RWPE1 (cell line): ENCODE data around the gene ZNF326.
A peak's percentile ranks its signal among the peaks of the same experiment; 100 is the strongest.
"Not testable (repeated sequence)": the region's sequence is repeated elsewhere in the genome, so short reads cannot be mapped to it uniquely, and the experiment has no call there.

ENCODE experiments used
- CTCF ChIA-PET: fragments of 350-600 bp; sonication (Branson Sonifier 250); formaldehyde crosslinking; extraction: SDS; loops from one replicate; lab custom pipeline; 2021; lab: Yijun Ruan, JAX
- POLR2A ChIA-PET: fragments of 400-600 bp; formaldehyde crosslinking; extraction: SDS; loops from one replicate; lab custom pipeline; 2020; ENCODE audit warnings: antibody characterized with exemption; ENCODE audit not compliant: low non-redundant PET; lab: Yijun Ruan, JAX
- DNase-seq: peaks from one replicate; pipeline ENCODE4 v3.0.0; 2012; ENCODE audit warnings: low spot score
- H3K27ac ChIP-seq: fragments of 450-650 bp; 2 replicates; pipeline ENCODE4 v1.5.1; 2017
- TF ChIP-seq, protein P1 (sequence below): fragments of 450-650 bp; conservative IDR thresholded peaks from 2 replicates; pipeline ENCODE4 v1.5.1; 2017; ENCODE audit warnings: low read depth, mild to moderate bottlenecking

ZNF326 gene

DNA sequence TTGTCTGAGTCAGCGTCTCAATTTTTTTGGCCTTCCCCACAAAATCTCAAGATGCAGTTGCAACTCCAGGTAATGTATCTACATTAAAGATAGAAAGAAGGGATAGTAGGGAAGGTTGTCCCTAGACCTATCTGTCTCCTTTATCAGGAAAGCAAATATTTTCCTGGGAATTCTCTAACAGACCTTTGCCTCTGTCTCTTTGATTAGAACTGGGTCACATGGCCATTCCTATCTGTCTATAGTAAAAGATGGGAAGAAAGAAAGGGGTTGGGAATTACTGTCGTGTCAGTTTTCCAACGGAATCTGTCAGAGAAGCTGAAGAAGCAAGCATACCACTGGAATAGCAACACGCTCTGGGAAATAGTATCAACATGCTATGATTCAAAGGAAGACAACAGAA, 48.7 kb downstream of the ZNF326 start:
- POLR2A ChIA-PET: no interaction called here
- CTCF ChIA-PET: no interaction called here
- TF ChIP-seq, protein P1, sequence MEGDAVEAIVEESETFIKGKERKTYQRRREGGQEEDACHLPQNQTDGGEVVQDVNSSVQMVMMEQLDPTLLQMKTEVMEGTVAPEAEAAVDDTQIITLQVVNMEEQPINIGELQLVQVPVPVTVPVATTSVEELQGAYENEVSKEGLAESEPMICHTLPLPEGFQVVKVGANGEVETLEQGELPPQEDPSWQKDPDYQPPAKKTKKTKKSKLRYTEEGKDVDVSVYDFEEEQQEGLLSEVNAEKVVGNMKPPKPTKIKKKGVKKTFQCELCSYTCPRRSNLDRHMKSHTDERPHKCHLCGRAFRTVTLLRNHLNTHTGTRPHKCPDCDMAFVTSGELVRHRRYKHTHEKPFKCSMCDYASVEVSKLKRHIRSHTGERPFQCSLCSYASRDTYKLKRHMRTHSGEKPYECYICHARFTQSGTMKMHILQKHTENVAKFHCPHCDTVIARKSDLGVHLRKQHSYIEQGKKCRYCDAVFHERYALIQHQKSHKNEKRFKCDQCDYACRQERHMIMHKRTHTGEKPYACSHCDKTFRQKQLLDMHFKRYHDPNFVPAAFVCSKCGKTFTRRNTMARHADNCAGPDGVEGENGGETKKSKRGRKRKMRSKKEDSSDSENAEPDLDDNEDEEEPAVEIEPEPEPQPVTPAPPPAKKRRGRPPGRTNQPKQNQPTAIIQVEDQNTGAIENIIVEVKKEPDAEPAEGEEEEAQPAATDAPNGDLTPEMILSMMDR: no peak
- H3K27ac ChIP-seq: no peak overlapping the region
- no peak for DNase-seq

DNA sequence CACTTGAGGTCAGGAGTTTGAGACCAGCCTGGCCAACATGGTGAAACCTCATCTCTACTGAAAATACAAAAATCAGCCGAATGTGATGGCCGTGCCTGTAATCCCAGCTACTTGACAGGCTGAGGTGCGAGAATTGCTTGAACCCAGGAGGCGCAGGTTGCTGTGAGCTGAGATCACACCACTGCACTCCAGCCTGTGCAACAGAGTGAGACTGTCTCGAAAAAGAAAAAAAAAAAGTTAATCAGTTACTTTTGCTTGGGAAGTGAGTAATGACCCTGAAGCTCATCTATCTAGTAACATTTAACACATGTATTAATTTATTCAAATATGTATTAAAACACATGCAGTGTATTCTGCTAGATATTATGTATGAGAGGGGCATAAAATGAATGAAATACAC, 49.4 kb downstream of the ZNF326 start:
- TF ChIP-seq, protein P1: no peak
- POLR2A ChIA-PET: no interaction called here
- CTCF ChIA-PET: no interaction called here
- H3K27ac ChIP-seq: no peak overlapping the region
- no peak for DNase-seq

DNA sequence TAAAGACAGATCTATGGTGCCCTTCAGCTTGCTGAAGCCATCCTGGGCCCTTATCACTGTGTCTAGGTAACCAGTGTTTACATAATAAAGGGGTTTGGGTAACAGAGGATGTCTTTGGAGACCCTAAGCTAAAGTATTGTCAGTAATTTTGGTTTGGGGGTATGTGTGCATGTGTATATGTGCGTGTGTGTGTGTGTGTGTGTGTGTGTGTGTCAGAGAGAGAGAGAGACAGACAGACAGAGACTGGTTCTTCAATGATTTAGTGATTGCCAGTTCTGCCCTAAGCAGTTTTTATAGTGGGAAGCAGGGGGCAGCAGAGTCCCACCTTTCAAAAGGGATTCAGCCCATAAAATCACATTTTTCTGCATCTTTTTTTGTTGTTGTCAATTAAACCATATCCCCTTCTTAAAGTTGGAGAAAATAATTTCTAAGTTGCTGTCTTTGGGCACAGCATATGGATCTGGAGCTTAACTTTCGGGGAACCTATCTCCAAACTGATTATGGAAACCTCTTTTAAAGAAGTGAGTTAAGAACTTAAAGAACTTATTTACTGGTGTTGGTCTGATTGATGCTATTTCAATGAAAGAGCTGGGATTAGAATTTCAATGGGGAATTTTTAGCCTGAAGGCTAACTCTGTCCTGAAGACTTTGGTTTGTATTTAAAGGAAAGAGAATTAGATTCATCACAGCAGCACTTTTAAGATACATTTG, 51.1 kb downstream of the ZNF326 start:
- ChIA-PET CTCF (interaction anchor here (0.6 to 1.2 kb wide), 10 partner anchors 11 to 1424 kb away, joined by 3 to 5 read pairs (median 3); no protein-coding TSS in a partner anchor), POLR2A (no interaction called here)

DNA sequence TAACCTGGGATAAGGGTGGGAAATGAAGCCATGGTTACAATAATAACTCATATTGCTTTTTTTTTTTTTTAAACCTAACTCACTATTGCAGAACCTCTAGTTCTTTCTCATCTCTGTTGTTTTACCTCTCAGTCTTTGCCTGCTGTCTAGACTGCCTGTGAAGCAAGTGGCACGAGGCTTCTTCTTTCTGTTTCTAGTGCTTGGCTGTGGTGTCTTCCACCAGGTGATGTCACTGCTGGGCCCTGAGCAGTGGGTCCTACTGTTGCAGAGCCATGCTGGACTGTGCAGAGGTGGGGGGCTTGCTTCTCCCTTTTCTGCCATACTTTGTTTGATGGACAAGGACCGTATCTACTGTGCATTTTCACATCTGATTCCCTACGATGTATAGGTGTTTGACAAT, 51.7 kb downstream of the ZNF326 start:
- POLR2A ChIA-PET: no interaction called here

More for the DNA sequence above, 51.1 kb downstream of the ZNF326 start:
- peak; percentile 31 for DNase-seq
- H3K27ac ChIP-seq: no peak overlapping the region
- TF ChIP-seq, protein P1: peak; percentile 52

DNA sequence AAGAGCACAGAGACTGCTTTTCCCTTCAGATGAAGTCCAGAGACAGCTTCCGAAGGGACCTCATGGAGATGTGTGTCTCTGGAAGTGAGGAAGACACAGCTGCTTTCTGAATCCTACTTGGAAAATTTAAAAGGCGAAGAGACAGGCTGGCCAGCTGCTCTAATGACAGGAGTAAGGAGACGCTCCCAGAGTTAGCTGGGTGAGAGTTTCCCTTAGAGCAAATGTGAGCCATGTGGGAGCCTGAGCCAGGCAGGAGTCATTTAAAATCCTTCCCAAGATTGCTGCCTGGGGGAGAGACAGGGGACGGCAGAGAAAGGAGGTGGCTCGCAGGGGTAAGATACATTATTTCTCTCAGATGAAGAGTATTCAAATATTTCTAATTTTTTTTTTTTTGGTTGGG, 53.1 kb downstream of the ZNF326 start:
- POLR2A ChIA-PET: no interaction called here

More for the DNA sequence above, 51.7 kb downstream of the ZNF326 start:
- CTCF ChIA-PET: interaction anchor here (0.7 to 1.2 kb wide), 5 partner anchors 25 to 1301 kb away, joined by 3 read pairs; no protein-coding TSS in a partner anchor
- no peak overlapping the region for H3K27ac ChIP-seq
- no peak for DNase-seq
- TF ChIP-seq, protein P1: no peak

DNA sequence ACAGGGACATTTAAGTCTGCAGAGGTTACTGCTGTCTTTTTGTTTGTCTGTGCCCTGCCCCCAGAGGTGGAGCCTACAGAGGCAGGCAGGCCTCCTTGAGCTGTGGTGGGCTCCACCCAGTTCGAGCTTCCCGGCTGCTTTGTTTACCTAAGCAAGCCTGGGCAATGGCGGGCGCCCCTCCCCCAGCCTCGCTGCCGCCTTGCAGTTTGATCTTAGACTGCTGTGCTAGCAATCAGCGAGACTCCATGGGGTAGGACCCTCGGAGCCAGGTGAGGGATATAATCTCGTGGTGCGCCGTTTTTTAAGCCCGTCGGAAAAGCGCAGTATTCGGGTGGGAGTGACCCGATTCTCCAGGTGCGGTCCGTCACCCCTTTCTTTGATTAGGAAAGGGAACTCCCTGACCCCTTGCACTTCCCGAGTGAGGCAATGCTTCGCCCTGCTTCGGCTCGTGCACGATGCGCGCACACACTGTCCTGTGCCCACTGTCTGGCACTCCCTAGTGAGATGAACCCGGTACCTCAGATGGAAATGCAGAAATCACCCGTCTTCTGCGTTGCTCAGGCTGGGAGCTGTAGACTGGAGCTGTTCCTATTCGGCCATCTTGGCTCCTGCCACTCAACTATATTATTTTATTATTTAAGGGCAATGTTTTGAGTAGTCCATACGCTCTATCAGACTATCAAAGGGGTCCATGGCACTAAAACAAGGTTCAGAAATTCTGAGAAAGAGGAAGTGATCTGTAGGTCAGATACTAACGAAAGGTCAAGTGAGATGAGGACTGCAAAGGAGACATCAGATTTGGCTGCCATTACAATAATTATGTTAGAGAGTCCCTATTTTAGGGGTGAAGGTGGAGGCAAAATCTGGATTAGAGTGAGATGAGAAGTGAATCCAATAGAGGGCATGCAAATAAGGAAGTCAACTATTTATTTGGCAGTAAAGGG, 68.1 kb downstream of the ZNF326 start:
- H3K27ac ChIP-seq, DNase-seq, CTCF ChIA-PET, POLR2A ChIA-PET: not testable (repeated sequence)

More for the DNA sequence above, 53.1 kb downstream of the ZNF326 start:
- no peak overlapping the region for H3K27ac ChIP-seq
- DNase-seq: no peak
- TF ChIP-seq, protein P1: no peak
- CTCF ChIA-PET: no interaction called here

DNA sequence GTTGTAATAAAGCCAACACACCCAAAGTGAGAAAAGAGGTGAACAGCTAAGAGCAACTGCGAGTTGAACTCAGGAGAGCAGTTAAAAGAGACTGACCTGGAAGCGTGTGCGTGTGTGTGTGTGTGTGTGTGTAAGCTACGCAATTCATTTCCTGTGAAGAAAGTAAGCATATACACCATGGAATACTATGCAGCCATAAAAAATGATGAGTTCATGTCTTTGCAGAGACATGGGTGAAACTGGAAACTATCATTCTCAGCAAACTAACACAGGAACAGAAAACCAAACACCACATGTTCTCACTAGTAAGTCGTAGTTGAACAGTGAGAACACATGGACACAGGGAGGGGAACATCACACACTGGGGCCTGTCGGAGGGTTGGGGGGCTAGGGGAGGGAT, 69.2 kb downstream of the ZNF326 start:
- CTCF ChIA-PET, DNase-seq, POLR2A ChIA-PET, H3K27ac ChIP-seq: not testable (repeated sequence)
